Activated naive CD4-positive, alpha-beta T cell treated with anti-CD3 and anti-CD28 coated beads, Interleukin-2, amount 50 U/mL, for 24 hours (primary cell): Measurements from ENCODE around the gene JAK2.
"Not testable (repeated sequence)": the region's sequence is repeated elsewhere in the genome, so short reads cannot be mapped to it uniquely, and the experiment has no call there.

ENCODE experiments used
- H3K27ac Mint-ChIP-seq: one replicate; pipeline ENCODE4 v1.8.0; 2021; ENCODE audit warnings: mild to moderate bottlenecking, mixed read lengths
- H3K27me3 Mint-ChIP-seq: one replicate; pipeline ENCODE4 v1.8.0; 2021; ENCODE audit warnings: mixed read lengths
- H3K36me3 Mint-ChIP-seq: one replicate; pipeline ENCODE4 v1.8.0; 2021; ENCODE audit warnings: mixed read lengths
- H3K4me1 Mint-ChIP-seq: one replicate; pipeline ENCODE4 v1.8.0; 2021; ENCODE audit warnings: mixed read lengths
- H3K4me3 Mint-ChIP-seq: one replicate; pipeline ENCODE4 v1.8.0; 2021; ENCODE audit warnings: mild to moderate bottlenecking, mixed read lengths
- H3K9me3 Mint-ChIP-seq: one replicate; pipeline ENCODE4 v1.8.0; 2021; ENCODE audit warnings: mixed read lengths

The JAK2 gene

DNA sequence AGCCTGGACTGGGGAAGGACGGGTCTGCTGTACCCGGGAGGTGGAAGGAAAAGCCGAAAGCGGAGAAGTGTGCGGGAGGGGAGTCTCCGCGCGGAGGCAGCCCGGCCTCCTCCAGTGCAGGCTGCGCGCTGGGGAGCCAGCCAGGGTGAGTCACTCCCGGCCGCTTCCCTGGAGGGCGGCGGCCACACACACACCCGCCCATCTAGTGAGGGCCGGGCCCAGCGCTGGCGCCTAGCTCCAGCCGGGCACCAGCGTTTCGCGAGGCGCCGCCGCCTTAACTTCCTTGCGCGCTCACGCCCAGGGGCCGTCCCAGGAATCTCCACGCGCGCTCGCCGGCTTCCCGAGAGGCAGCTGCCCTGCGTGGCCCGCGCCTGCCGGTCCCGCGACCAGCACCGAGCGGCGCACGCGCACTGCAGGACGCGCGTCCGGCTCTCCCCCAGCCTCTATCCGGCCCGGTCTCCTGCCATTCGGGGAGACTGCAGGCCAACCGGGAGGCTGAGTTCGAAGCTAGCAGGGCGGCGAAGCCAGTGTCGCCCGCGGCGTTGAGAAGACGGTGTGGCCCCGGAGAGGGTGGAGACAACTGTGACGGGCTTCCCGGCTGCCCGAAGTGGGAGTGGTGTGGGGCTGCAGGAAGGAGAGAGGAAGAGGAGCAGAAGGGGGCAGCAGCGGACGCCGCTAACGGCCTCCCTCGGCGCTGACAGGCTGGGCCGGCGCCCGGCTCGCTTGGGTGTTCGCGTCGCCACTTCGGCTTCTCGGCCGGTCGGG lies at the start of gene JAK2:
JAK2 (plus strand) TSS at position 652 of the 765 bp plus-strand sequence. CDS start 36,716 bp downstream, outside the sequence.
- no peaks in the 10 kb centered on the region for H3K9me3 Mint-ChIP-seq
- H3K27ac Mint-ChIP-seq: peak within 1 kb of the TSS; percentile 98
- H3K4me3 Mint-ChIP-seq: no peak within 1 kb of the TSS
- no peaks in the 10 kb centered on the region for H3K27me3 Mint-ChIP-seq
- H3K4me1 Mint-ChIP-seq: peaks cover 52% of the 10 kb centered on the region
- peaks cover 9% of the 10 kb centered on the region for H3K36me3 Mint-ChIP-seq

- H3K9me3 Mint-ChIP-seq: no peaks in the 10 kb centered on the region
- H3K27ac Mint-ChIP-seq: peak overlapping the region; percentile 95
- peaks cover 2% of the 10 kb centered on the region for H3K36me3 Mint-ChIP-seq
- no peaks in the 10 kb centered on the region for H3K27me3 Mint-ChIP-seq
- H3K4me3 Mint-ChIP-seq: peak overlapping the region; percentile 67
- peaks cover 55% of the 10 kb centered on the region for H3K4me1 Mint-ChIP-seq
Observed at GRCh38 chr9:4936277-4936676, 48.8 kb upstream of the JAK2 start.

DNA sequence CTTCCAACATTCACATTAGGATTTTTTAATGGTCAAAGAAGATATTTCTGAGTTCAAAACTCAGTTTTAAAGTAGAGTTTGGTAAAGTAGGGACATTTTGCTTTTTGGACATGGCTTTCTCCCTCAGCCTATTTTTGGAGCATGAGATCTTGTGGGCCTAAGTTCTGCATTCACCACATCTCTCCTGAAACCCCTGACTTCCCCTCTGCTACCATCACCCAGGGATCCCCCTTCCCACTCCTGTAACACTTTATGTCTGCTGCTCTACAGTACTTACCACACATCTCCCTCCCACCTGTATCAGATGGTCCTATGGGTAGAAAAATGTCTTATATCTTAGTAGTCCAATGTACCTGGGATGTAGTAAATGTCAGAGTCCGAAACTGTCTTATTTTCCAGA lies 48.2 kb upstream of the JAK2 start:
- H3K4me3 Mint-ChIP-seq: peak overlapping the region; percentile 53
- peak overlapping the region; percentile 99 for H3K27ac Mint-ChIP-seq
- peaks cover 1% of the 10 kb centered on the region for H3K36me3 Mint-ChIP-seq
- H3K4me1 Mint-ChIP-seq: peaks cover 59% of the 10 kb centered on the region
- no peaks in the 10 kb centered on the region for H3K9me3 Mint-ChIP-seq
- no peaks in the 10 kb centered on the region for H3K27me3 Mint-ChIP-seq

GRCh38 chr9:4937446-4937845 lies 47.6 kb upstream of the JAK2 start:
- Mint-ChIP-seq H3K27ac (peak overlapping the region; percentile 99), H3K9me3 (no peaks in the 10 kb centered on the region), H3K27me3 (no peaks in the 10 kb centered on the region), H3K4me3 (peak overlapping the region; percentile 53), H3K4me1 (peaks cover 62% of the 10 kb centered on the region), H3K36me3 (no peaks in the 10 kb centered on the region)

DNA sequence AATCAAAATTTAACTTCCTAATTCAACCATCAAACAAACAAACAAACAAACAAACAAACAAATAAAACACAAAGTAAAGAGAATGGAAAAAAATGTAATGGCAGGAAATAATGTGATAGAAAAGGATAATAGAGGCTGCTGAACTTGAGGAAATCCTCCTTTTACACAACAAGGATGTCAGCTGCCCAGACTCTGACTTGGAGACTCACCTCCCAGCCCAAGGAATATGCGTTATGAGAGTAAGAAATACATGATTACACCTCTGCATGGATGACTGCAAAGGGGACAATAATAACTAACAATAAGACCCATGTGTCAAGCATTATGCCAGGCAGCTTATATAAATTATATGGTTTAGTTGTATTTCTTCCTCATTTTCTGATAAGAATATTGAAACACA lies 46.6 kb upstream of the JAK2 start:
- H3K27ac Mint-ChIP-seq: peak overlapping the region; percentile 25
- H3K4me1 Mint-ChIP-seq: peaks cover 69% of the 10 kb centered on the region
- H3K36me3 Mint-ChIP-seq: no peaks in the 10 kb centered on the region
- H3K27me3 Mint-ChIP-seq: no peaks in the 10 kb centered on the region
- no peaks in the 10 kb centered on the region for H3K9me3 Mint-ChIP-seq
- H3K4me3 Mint-ChIP-seq: peak overlapping the region; percentile 30

DNA sequence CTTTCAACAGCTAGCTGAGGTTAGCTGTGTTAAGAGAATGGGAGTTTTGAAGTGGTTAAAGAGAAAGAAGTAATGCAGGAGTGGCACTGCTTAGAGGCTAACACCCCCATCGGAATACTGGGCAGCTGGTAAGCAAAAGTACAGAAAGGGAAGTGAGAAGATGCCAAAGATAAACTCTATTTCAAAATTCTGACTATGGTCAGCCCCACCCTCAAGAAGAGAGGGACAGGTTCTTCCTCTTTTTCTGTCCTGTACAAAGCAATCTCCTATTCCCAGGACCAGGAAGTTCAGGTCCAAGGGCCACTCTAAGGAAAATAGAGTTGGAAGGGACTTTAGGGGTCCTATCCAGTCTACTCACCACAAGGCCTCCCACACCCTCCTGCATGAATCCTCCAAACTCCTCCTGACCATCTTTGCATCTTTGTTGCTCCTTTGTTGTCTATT lies 45.9 kb upstream of the JAK2 start:
- Mint-ChIP-seq H3K4me3 (no peak overlapping the region), H3K27me3 (no peaks in the 10 kb centered on the region), H3K36me3 (no peaks in the 10 kb centered on the region), H3K9me3 (no peaks in the 10 kb centered on the region), H3K27ac (peak overlapping the region; percentile 81), H3K4me1 (peaks cover 72% of the 10 kb centered on the region)

DNA sequence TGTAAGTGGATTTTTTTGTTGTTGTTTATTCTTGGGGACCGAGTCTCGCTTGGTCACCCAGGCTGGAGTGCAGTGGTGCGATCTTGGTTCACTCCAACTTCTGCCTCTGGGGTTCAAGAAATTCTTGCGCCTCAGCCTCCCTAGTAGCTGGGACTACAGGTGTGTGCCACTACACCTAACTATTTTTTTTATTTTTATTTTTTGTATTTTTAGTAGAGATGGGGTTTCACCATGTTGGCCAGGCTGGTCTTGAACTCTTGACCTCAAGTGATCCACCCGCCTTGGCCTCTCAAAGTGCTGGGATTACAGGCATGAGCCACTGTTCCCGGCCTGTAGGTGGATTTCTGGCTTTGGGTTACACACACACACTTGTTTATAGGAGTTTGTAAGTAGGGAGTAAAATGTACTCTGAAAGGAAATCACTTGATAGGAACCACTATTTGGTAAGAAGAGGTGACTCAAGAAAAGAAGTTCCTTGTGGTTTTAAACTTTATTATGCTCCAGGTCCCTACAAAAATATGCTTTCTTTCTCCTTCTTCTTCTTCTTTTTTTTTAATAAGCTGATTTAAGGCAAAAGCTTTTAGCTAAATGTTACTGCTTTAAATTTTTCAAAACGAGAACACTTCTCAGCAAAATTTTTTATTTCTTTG lies 42.9 kb upstream of the JAK2 start:
- H3K4me3 Mint-ChIP-seq, H3K9me3 Mint-ChIP-seq, H3K27me3 Mint-ChIP-seq, H3K36me3 Mint-ChIP-seq: not testable (repeated sequence)
- Mint-ChIP-seq H3K4me1 (peaks cover 66% of the 10 kb centered on the region), H3K27ac (peak overlapping the region; percentile 84)

DNA sequence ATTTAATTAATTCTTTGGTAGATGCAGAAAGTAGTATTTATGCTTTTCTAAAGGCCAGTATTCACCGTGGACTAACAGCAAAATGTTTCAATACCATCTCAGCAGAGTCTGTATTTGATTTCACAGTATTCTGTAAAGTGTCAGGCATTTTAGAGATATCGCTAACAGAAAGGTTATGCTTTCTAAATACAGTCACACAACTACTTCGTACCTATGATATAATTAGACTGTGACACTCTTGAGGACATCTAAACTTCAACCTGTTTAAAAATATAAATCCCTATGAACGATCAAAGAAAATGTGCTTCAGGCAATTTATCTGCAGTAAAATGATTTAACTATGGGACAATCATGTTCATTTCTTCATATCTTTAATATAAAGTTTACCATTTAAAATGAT lies 41.7 kb upstream of the JAK2 start:
- peaks cover 5% of the 10 kb centered on the region for H3K9me3 Mint-ChIP-seq
- no peak overlapping the region for H3K4me3 Mint-ChIP-seq
- no peaks in the 10 kb centered on the region for H3K27me3 Mint-ChIP-seq
- H3K27ac Mint-ChIP-seq: no peak overlapping the region
- H3K36me3 Mint-ChIP-seq: peaks cover 2% of the 10 kb centered on the region
- H3K4me1 Mint-ChIP-seq: peaks cover 54% of the 10 kb centered on the region

DNA sequence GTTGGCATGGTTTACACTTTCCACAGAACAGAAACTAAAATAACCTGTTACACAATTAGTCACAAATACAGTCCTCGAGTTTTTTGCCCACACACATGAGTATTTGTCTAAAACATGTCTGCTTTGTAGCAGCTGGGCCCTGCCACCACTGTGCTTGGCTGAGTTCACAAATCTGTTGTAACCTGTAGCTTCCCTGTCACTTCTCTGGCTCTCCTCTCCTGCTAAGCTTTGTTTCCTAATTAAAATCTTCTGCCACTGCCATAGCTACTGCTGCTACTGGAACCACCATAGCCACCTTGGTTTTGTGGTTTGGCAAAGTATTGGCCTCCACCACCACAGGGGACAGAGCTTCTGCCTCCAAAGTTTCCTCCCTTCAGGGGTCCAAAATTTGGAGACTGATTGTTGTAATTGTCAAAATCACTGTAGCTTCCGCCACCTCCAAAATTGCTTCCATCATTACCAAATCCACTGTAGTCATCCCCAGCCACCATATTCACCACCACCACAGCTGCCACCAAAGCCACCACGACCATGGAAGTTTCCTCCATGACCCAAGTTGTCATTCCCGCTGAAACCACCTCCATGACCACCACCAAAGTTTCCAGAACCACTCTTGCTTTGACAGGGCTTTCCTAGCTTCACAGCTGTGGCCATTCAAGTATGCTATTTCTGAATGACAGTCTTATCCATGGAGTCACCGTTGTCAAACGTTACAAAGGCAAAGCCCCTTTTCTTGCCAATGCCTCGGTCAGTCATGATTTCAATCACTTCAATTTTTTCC lies 40.5 kb upstream of the JAK2 start:
- Mint-ChIP-seq H3K4me3 (peak overlapping the region; percentile 52), H3K4me1 (peaks cover 42% of the 10 kb centered on the region)
- not testable (repeated sequence) for H3K36me3 Mint-ChIP-seq

DNA sequence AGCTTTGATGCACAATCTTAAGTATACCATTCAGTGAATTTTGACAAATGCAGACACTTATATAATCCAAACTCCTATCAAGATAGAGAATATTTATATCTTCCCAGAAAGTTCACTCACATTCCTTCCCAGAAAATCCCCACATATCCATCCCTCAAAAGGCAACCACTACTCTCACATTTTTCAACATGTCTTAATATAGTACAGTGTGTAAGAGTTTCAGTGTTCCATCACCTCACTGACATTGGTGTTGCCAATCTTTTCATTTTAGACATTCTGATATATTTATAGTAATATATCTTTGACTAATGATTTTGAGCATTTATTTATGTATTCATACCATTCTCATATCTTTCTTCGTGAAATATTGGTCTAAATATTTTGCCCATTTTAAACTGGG lies 38.1 kb upstream of the JAK2 start:
- peaks cover 5% of the 10 kb centered on the region for H3K9me3 Mint-ChIP-seq
- no peak overlapping the region for H3K4me3 Mint-ChIP-seq
- H3K27ac Mint-ChIP-seq: no peak overlapping the region
- peaks cover 2% of the 10 kb centered on the region for H3K36me3 Mint-ChIP-seq
- peaks cover 23% of the 10 kb centered on the region for H3K4me1 Mint-ChIP-seq
- H3K27me3 Mint-ChIP-seq: no peaks in the 10 kb centered on the region

More for the DNA sequence above, 40.5 kb upstream of the JAK2 start:
- not testable (repeated sequence) for H3K9me3 Mint-ChIP-seq, H3K27me3 Mint-ChIP-seq
- peak overlapping the region; percentile 77 for H3K27ac Mint-ChIP-seq

GRCh38 chr9:4955836-4956235 lies 29.2 kb upstream of the JAK2 start:
- H3K36me3 Mint-ChIP-seq: peaks cover 3% of the 10 kb centered on the region
- peaks cover 4% of the 10 kb centered on the region for H3K9me3 Mint-ChIP-seq
- no peak overlapping the region for H3K27ac Mint-ChIP-seq
- H3K27me3 Mint-ChIP-seq: no peaks in the 10 kb centered on the region
- no peaks in the 10 kb centered on the region for H3K4me1 Mint-ChIP-seq
- H3K4me3 Mint-ChIP-seq: no peak overlapping the region

- H3K4me1 Mint-ChIP-seq: no peaks in the 10 kb centered on the region
- H3K27me3 Mint-ChIP-seq: no peaks in the 10 kb centered on the region
- peaks cover 8% of the 10 kb centered on the region for H3K36me3 Mint-ChIP-seq
- peaks cover 8% of the 10 kb centered on the region for H3K9me3 Mint-ChIP-seq
- no peak overlapping the region for H3K27ac Mint-ChIP-seq
- no peak overlapping the region for H3K4me3 Mint-ChIP-seq
Observed at GRCh38 chr9:4959031-4959430, 26.0 kb upstream of the JAK2 start.

DNA sequence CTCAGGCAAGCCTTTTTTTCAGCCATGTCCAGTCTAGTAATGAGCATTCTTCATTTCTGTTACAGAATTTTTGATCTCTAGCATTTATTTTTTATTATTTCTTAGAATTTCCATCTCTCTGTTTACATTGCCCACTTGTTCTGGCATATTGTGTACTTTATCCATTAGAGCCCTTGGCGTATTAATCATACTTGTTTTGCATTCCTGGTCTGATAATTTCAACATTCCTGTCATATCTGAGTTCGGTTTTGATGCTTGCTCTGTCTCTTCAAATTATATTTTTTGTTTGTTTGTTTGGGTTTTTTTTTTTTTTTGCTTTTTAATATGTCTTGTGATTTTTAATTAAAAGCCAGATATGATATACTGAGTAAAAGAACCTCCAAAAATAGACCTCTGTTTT lies 23.0 kb upstream of the JAK2 start:
- Mint-ChIP-seq H3K4me3 (no peak overlapping the region), H3K36me3 (peaks cover 7% of the 10 kb centered on the region), H3K27me3 (no peaks in the 10 kb centered on the region), H3K4me1 (peaks cover 8% of the 10 kb centered on the region), H3K9me3 (peaks cover 10% of the 10 kb centered on the region), H3K27ac (no peak overlapping the region)

GRCh38 chr9:4964540-4964939 lies 20.5 kb upstream of the JAK2 start:
- H3K27ac Mint-ChIP-seq: no peak overlapping the region
- H3K4me3 Mint-ChIP-seq: no peak overlapping the region
- H3K9me3 Mint-ChIP-seq: peaks cover 10% of the 10 kb centered on the region
- peaks cover 16% of the 10 kb centered on the region for H3K4me1 Mint-ChIP-seq
- peaks cover 7% of the 10 kb centered on the region for H3K36me3 Mint-ChIP-seq
- H3K27me3 Mint-ChIP-seq: no peaks in the 10 kb centered on the region

DNA sequence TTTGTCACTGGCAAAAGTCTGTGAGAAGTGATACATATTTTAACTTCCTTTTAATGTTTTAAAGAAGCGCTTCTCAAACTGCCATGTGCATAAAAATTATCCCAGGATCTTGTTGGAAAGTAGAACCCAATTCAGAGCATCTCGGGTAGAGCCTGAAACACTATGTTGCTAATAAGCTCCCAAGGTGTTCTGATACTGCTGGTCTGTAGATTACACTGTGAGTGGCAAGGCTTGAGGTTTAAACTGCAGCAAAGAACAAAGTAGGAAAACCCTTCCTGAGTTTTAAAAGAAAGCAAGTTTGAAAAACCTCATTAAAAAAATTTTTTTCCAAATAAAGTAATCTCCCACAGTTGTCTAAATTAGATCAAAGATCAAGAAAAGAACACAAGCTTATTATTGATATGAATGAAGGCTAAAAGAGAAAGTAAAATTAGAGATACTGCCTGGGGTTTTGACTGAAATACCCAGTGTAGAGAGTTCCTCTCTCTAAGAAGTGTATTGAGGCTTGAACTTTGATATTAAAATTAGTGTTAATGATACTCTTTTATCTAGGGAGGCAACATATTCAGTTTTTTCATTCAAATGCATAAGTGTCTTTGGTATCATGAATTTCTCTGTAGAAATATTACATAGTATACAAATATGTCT lies 19.8 kb upstream of the JAK2 start:
- peaks cover 7% of the 10 kb centered on the region for H3K36me3 Mint-ChIP-seq
- peaks cover 10% of the 10 kb centered on the region for H3K9me3 Mint-ChIP-seq
- H3K4me1 Mint-ChIP-seq: peaks cover 16% of the 10 kb centered on the region
- H3K27me3 Mint-ChIP-seq: no peaks in the 10 kb centered on the region
- peak overlapping the region; percentile 85 for H3K27ac Mint-ChIP-seq
- peak overlapping the region; percentile 26 for H3K4me3 Mint-ChIP-seq
